RPMI7951 (cell line): Measurements from ENCODE around the gene SF3B3. TPM values are rescaled to one million over a fixed set of nuclear protein-coding genes. Genes with fewer than 3 reads are reported as not detected.
A peak's percentile ranks its signal among the peaks of the same experiment; 100 is the strongest.
"Not testable (repeated sequence)": the region's sequence is repeated elsewhere in the genome, so short reads cannot be mapped to it uniquely, and the experiment has no call there.

Experiments
- DNase-seq: peaks from one replicate; pipeline ENCODE4 v3.0.0-alpha.2; 2012; ENCODE audit warnings: low read depth
- total RNA-seq: library from RNA; depleted of rRNA; stranded (reverse); fragments of >200 nt; shearing (Covaris generic); gene quantifications from 2 replicates; pipeline ENCODE4 v1.2.3, GENCODE V29; 2014

SF3B3 gene
- total RNA-seq, 1 experiment from 2014 or later, result 218 TPM

DNA sequence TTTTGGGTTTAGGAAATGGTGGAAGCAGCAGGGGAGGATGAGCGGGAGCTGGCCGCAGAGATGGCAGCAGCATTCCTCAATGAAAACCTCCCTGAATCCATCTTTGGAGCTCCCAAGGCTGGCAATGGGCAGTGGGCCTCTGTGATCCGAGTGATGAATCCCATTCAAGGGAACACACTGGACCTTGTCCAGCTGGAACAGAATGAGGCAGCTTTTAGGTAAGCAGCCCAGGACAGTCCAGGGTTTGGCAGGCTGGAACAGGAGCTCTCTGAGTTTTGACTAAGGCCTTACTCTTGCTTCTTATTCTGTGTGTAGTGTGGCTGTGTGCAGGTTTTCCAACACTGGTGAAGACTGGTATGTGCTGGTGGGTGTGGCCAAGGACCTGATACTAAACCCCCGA, 41.4 kb downstream of the SF3B3 start:
- DNase-seq, result no peak

DNA sequence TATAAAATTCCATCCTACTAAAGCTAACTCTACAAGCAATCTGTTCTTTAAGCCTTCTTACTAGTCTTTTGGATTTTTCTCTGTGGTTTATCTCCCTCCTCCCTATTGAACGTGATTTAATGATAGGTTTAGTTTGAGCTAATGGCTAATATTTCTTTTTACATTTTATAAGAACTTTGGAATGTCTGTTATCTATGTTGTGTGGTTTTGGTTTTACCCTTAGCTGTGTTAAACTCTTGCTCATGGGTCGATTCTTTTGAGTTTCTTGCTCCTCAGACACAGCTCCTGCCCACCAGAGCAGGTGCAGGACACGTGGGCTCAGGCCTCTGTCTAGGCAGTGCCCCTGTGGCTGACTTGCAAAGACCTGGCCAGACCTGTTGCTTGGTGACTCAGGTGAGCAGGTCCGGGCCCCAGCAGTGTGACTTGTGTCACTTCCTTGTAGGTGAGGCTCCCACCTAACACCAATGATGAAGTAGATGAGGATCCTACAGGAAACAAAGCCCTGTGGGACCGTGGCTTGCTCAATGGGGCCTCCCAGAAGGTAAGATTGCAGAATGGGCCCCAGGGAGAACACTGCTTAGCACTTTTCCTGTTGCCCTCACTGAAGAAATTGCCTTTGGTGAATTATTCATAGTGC, 45.1 kb downstream of the SF3B3 start:
- no peak for DNase-seq

DNA sequence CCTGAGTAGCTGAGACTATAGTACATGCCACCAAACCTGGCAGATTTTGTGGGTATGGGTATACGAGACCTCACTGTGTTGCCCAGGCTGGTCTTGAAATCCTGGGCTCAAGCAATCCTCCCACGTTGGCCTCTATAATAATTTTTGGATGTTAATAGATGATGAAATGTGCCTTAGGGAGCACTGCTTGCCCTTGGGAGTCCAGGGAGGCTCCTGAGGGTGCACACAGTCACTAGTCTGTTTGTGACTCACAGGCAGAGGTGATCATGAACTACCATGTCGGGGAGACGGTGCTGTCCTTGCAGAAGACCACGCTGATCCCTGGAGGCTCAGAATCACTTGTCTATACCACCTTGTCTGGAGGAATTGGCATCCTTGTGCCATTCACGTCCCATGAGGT, 46.1 kb downstream of the SF3B3 start:
- no peak for DNase-seq

DNA sequence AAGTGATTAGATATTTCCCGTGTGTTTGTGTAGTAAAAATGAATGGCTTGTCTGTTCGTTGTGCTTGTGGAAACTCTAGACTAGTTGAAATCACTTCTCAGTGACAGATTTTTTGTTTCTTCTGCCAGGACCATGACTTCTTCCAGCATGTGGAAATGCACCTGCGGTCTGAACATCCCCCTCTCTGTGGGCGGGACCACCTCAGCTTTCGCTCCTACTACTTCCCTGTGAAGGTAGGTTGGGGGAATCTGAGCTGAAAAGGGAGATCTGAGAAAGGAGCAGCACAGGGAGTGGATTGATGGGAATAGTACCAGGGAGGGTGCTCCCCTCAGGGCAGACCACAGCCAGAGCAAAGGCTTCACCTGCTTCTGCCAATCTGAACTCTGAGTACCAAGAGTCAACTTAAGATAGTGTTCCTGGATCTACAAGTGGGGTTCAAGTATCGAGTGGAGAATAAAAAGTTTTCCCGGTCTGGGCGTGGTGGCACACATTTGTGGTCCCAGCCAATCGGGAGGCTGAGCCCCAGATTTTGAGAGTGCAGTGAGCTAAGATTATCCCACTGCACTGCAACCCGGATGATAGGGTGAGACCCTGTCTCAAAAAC, 47.5 kb downstream of the SF3B3 start:
- no peak for DNase-seq

DNA sequence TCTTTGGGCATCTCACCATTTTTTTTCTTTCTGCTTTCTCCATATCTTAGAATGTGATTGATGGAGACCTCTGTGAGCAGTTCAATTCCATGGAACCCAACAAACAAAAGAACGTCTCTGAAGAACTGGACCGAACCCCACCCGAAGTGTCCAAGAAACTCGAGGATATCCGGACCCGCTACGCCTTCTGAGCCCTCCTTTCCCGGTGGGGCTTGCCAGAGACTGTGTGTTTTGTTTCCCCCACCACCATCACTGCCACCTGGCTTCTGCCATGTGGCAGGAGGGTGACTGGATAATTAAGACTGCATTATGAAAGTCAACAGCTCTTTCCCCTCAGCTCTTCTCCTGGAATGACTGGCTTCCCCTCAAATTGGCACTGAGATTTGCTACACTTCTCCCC, 48.0 kb downstream of the SF3B3 start:
- no peak for DNase-seq

DNA sequence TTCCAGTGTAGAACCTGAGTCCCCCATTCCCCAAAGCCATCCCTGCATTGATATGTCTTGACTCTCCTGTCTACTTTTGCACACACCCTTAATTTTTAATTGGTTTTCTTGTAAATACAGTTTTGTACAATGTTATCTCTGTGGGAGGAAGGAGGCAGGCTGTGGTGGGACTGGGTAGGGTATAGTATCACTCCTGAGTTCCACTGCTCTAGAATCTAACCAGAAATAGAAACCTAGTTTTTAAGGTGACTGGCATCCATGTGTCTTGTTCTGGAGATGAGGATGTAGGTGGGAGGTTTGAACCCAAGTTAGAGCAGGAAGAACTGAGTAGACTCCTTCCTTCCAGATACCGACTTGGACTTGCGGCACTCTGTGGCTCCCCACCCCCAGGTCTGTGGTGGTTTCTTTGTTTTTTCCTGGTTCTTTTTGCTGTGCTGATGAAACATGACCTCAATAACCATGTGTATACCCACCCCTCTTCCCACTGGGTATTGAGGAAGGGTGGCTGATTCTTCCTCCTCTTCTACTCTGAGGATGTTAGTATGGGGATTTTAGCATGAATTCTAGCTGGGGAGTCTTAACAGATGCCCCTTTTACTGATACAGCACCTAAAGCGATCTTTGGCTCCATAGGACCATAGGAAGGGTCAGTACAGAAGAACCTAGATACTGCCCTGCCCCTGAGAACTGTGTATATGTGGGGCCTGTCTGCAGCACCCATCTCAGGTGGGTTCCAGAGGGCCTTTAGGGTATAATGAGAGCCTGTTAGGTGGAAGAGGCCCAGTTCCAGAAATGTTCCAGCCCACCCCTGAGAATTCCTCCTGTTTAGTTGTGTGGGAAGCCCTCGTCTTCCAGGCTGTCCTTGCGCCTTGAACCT, 48.7 kb downstream of the SF3B3 start:
- DNase-seq, result no peak

DNA sequence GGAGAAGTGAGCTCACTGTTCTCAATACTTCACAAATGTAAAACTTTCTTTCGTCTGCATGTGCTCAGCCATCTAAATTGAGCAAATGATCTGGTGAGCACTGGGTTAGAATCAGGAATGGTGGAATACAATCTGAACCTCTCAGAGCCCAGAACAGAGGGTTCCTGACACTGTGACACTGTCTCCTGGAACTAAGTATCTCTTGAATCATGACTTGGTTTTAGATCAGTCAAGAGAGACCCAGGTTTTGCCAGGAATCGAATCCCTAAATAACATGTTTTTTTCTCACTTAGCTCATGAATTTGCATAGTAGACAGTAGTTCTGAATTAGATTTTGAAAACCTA, 49.3 kb downstream of the SF3B3 start:
- no peak for DNase-seq

DNA sequence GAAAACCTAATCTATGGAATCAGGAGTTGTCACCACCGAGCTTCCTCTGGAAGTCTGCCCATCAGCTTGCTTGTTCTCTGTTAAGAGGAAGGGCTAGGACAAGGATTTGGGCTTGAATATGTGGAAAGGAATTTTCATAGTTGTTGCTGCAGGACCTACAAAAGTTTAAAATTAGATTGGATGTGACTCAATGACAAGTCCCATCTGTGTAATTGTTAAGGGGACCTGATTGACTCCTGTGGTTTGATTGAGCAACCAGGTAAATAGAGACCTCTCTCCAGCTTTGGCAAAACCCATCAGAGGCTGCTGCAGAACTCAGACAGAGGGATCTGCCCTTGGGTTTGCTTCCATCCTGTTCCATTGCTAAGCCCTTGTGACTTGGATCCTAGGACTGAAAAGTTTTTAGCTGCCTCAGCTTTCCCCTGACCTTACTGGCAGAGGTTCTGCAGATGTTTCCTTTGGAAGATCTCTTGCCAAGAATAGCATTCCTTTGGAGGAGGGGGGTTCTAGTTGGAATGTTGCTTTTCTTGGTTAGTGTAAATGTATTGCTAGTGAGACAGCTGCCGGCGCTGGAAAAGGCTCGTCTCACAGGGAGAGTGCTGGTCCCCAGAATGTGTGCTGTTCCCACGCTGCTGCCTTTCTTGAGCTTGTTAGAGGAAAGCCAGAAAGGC, 50.0 kb downstream of the SF3B3 start:
- peak; percentile 71 for DNase-seq

DNA sequence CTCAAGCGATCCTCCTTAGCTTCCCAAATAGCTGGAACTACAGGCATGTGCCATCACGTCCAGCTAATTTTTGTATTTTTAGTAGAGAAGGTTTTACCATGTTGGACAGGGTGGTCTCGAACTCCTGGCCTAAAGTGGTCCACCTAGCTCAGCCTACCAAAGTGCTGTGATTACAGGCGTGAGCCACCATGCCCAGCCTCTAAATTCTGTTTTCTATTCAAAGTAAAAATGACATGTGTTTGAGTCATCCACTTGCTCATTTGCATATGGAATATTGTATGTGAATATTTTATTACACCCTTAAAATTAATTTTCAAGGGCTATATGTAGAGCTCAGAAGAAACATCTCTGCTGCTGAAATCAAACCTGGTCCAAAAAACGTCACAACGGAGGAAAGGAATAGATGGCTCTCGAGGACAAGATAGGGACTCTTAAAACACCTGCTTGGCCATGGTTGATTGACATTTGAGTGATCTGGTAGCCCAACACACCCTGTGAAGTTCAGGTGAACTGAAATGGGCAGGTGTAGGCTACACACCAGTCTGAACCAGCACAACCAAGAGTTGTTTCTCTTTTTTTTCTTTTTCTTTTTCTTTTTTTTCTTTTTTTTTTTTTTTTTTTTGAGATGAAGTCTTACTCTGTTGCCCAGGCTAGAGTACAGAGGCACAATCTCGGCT, 51.1 kb downstream of the SF3B3 start:
- DNase-seq, result no peak

DNA sequence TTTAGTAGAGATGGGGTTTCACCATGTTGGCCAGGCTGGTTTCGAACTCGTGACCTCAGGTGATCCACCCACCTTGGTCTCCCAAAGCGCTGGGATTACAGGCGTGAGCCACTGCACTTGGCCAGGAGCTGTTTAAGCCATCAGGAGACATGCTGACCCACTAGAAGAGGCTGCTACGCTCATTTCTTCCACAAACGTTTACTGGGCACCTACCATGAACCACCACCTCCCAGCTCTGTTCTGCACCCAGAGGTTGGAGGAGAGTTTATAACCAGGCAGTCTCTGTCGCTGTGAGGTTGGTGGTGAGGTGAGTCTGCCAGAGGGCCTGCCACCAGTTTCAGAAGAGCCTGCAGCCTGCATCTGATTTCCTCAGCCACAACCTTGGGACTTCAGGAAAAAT, 51.8 kb downstream of the SF3B3 start:
- no peak for DNase-seq

DNA sequence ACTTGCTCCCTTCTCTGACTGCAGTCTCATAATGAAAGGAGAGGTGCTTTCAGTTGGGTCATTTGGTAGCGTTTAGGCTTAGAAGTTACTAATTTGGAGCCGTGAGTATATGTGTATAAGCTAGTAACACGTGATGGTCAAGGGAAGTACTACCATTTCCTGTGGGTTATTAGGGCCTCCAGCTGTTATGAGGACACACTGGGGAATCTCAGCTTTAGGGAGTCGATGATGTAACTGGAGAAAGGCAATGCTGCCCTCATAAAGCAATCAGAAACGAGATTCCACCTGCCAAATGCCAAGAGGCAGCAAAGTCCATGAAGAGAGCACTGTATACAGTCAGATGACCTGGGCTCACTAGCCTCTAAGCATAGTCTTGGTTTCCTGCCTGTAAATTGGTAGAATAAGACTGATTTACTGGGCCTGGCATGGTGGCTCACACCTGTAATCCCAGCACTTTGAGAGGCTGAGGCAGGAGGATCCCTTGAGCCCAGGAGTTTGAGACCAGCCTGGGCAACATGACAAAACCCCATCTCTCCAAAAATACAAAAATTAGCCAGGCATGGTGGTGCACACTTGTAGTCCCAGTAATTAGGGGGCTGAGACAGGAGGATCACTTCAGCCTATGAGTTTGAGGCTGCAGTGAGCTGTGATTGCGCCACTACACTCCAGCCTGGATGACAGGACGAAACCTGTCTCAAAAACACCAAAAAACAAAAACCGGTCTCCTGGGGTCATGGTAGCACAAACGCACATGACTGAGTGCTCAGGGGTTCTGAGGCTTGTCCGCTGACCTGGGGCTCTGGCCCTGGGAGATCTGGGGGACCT, 53.0 kb downstream of the SF3B3 start:
- peak; percentile 81 for DNase-seq

DNA sequence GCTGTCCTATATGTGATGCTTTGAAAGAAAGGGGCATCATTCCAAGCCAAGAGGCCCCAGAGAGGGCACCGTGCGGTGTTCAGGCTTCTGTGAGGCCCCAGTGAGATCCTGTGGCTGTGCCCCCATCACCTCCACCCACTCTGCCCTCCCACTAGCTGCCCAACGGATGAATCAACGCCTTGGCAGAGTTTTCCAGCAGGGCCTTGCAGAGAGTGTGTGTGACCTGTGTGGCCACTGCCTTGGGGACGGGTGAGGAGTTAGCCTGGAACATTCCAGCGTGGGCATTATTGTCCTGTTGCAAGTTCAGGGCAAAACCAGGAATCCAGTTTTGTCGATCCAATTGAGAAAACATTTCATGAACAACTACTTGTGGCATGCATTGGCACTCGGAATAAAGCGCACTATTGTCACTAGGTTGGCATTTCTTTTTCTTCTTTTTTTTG, 53.7 kb downstream of the SF3B3 start:
- peak; percentile 87 for DNase-seq

DNA sequence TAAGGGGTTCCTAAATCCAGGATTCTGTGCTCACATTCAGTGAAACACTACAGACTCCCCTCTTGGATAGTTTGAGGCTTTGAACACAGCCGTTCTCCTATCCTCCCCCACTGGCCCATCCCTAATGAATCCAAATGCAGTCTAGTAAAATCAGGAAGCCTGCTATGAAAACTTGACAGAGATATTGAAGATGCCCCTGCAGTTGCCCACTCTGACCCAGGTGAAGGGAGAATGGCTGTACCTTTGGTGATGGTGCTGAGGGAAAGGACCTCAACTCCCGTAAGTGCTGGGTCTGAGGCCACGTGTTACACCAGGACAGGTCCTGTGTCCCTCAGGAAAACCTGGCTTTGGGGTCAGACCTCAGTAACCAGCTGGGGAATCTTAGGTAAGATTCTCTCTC, 54.4 kb downstream of the SF3B3 start:
- no peak for DNase-seq

DNA sequence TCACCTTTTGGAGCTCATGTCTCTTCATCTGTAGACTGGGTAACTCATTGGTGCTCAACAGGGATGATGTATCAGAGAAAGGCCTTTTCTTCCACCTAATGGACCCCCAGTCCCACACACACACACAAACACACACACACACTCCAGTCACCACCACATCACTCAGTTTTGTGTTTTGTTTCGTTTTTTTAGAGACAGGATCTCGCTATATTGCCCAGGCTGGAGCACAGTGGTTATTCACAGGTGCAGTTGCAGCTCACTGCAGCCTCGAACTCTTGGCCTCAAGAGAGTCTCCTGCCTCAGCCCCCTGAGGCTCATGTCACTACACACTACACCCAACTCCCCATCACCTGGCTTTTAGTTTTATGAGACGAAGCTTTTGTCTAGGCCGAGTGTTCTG, 55.6 kb downstream of the SF3B3 start:
- DNase-seq, result no peak

DNA sequence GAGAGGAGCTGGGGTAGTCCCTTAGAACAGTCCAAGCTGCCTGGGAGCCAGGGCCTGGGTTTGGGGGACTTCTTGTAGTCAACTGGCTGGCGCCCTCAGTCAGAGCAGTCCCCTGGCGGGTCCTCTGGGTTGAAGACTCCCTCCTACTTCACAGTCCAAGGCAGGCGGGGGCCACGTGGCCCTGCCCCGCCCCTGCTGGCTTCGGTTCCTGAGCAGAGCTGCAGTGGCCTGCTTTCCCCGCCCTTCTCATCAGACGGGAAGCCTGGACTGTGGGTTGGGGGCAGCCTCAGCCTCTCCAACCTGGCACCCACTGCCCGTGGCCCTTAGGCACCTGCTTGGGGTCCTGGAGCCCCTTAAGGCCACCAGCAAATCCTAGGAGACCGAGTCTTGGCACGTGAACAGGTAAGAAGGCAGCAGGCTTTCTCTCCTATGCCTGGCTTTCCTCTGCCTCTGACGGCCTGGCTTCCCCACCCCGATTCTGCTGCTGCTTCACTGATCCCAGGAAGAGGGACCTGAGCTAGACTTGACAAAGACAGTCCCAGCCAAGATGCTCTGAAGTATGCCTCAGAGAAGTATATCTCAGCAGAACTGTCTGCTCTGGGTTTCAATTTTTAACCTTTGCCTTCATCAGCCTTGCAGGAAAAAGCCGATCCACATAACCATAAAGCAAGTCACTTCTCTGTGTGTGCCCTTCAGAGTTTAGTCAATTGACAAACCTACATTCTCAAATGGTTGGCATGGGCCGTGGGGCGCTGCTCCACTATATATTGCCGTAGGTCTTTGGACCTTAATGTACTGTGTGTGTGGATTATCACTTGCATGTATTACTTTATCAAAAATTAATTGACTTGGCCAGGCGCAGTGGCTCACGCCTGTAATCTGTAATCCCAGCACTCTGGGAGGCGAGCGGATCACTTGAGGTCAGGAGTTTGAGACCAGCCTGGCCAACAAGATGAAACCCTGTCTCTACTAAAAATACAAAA, 56.3 kb downstream of the SF3B3 start:
- no peak for DNase-seq

DNA sequence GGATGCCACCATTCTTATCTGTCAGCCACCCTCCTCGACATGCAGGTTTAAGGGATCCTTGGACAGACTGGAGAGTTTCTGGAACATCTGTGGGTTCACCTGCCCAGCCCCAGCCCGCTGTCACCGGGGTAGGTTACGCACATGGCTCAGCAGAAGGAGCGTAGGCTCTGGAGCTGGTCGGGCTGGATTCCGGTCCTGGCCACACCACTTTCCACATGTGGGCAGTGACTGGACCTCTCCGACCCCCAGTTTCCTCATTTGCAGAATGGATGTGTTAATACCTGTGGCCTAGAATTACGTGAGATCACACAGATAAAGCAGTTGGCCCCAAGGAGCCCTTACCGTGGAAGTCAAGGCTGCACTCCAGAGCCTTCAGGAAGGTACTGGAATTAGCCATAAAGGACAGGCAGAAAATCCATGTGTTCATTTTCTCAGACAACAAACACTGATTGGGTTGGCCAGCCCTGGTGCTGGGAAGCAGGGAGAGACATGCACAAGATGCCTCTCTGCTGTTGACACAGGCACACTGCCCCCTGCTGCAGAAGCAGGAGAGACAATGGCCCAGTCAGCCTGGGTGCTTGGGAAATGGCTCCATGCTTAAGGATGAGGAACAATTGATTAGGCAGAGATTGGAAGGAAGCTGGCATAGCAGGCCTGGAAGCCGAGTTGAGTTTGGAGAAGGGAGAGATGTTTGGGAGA, 58.8 kb downstream of the SF3B3 start:
- peak; percentile 41 for DNase-seq

DNA sequence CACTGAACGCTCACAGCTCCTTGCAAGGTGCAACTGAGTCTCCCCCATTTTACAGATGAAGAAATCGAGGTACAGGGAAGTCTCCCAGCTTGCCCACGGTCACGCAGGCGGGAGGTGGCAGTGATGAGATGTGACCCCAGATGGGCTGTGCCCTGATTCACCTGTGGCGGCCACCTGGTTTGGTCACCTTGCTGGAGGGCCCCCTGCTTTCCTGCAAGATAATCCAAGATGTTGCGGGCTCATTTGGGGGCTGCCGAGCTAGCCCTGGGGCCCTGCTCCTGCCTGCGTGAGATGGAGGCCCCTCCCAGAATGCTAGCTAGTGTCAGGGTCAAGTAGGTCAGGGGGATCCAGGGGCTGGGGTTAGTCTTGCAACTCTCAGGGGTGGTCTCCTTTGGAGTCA, 63.1 kb downstream of the SF3B3 start:
- DNase-seq, result no peak

DNA sequence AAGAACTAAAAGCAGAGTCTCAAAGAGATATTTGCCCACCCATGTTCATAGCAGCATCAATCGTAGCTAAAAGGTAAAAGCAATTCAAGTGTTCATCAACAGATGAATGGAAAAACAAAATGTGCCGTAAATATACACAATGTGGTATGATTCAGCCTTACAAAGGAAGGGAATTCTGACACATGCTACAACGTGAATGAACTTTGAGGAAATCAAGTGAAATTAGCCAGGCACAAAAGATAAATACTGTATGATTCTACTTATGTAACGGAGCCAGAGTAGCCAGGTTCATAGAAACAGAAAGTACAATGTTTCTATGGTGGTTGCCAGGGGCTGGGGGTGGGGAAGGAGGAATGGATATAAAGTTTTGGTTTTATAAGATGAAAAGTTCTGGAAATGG, 64.9 kb downstream of the SF3B3 start:
- no peak for DNase-seq

DNA sequence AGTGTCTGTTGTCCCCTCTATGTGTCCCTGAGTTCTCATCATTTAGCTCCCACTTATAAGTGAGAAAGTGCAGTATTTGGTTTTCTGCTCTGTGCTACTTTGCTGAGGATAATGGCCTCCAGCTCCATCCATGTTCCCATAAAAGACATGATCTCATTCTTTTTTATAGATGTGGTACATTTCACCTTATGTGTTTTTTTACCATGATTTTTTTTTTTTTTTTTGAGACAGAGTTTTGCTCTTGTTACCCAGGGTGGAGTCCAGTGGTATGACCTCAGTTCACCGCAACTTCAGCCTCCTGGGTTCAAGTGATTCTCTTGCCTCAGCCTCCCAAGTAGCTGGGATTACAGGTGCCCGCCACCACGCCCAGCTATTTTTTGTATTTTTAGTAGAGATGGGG, 65.8 kb downstream of the SF3B3 start:
- not testable (repeated sequence) for DNase-seq
